HG03432 (cell line): ENCODE data around the gene CEACAM19.
"Not testable (repeated sequence)": the region's sequence is repeated elsewhere in the genome, so short reads cannot be mapped to it uniquely, and the experiment has no call there.

Source experiments
- ATAC-seq: cut with Tn5 transposase; IDR thresholded peaks from one replicate; pipeline ENCODE4 v1.9.1; 2021; ENCODE audit warnings: mild to moderate bottlenecking, moderate library complexity; ENCODE audit not compliant: unreplicated experiment

Gene CEACAM19

DNA sequence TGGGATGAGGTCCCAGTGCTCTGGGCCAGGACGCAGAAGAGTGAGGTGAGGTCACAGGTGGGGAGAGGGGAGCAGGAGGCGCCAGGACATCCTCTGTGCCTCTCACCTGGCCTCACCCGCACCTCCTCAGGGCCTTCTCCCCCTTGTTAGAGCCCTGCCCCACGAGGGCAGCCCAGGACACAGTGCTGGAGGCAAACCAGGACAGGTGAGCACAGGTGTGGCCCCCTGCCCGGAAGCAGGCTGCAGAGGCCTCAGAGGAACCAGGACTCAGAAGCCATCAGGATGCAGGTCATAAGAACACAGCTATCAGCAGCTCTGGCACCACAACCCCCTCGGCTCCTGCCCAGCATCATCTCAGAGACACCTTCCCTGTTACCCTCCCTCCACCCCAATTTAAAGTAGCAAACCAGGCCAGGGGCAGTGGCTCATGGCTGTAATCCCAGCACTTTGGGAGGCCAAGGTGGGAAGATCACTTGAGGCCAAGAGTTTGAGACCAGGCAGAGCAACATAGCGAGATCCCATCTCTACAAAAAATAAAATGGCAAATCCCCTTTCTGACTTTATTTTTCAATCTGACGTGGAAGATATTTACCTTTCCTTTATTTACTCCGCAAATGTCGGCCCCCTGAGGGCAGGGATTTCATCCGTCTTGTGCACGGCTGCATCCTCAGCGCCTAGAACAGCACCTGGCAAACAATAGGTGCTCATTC, 27.4 kb downstream of the CEACAM19 start, which contains the start of gene CEACAM16:
Gene CEACAM16, plus strand, starts transcription at position 660 of the 710 bp plus-strand sequence. CDS start 2,306 bp downstream, outside the sequence.
- ATAC-seq = no peak

- no peak for ATAC-seq
Observed at GRCh38 chr19:44700547-44700946, 29.3 kb downstream of the CEACAM19 start.

DNA sequence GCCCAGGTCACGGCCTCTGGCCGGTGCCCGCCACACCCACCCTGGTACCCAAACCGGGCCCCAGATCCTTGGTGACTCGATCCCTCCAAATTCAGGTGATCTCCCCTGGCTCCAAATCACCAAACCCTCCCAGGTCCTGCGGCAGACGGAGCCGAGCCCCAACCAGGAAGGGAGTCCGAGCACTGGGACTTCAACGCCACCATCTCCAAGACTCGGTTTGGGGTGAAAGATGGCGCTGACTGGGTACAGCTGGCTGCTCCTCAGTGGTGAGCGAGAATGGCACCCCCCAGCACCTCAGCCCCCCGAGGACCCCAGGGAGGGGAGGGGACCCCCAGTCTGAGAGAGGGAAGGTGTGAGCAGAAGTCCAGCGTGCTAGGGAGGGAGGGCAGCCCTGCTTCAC, 29.9 kb downstream of the CEACAM19 start:
- ATAC-seq = no peak

DNA sequence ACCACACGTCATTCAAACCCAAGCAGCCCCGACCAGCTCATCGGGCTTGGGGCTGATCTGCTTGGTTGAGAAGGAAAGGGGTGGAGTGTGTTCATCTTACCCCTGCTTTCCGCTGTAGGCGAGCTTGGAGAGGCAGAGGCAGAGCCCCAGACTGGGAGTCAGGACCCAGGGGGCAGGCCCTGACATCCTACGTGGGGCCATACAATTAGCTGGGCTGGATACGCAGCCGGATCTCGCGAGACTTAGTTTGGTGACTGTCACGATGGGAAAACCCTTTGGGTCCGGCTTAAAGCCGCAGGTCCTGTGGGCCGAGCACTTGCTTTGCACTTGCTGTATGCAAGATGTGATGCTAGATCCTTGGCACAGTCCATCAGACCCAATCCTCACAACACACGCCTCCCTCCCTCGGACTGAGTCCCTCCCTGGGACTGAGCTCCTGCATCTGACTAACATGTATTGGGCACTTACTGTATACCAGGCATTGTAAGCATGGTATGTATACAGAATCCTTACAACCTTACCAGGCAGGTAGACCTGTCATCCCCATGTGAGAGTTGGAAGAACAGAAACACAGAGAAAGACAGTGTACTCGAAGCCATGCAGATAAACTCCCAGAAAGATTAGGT, 31.4 kb downstream of the CEACAM19 start:
- no peak for ATAC-seq

DNA sequence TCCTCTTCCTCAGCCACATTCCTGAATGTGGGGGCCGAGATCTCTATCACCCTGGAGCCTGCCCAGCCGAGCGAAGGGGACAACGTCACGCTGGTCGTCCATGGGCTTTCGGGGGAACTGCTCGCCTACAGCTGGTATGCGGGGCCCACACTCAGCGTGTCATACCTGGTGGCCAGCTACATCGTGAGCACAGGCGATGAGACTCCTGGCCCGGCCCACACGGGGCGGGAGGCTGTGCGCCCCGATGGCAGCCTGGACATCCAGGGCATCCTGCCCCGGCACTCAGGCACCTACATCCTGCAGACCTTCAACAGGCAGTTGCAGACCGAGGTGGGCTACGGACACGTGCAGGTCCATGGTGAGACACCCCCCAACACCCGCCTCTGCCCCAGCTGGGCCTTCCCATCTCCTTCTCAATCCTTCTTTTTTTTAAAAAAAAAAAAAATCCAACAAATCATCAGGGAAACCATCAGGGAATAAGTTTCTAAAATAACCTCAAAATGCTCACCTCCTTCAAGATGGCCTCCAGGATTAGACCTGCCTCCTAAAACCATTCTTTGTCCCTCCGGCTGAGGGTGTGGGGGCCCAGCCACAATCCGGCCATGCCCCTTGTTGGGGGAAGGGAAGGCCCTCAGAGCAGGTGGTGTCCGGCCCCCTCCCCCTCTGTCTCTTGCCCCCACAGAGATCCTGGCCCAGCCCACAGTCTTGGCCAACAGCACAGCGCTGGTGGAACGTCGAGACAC, 32.2 kb downstream of the CEACAM19 start:
- no peak for ATAC-seq

GRCh38 chr19:44704982-44705381, 33.7 kb downstream of the CEACAM19 start:
- ATAC-seq = no peak

GRCh38 chr19:44705502-44706010, 34.3 kb downstream of the CEACAM19 start:
- no peak for ATAC-seq

DNA sequence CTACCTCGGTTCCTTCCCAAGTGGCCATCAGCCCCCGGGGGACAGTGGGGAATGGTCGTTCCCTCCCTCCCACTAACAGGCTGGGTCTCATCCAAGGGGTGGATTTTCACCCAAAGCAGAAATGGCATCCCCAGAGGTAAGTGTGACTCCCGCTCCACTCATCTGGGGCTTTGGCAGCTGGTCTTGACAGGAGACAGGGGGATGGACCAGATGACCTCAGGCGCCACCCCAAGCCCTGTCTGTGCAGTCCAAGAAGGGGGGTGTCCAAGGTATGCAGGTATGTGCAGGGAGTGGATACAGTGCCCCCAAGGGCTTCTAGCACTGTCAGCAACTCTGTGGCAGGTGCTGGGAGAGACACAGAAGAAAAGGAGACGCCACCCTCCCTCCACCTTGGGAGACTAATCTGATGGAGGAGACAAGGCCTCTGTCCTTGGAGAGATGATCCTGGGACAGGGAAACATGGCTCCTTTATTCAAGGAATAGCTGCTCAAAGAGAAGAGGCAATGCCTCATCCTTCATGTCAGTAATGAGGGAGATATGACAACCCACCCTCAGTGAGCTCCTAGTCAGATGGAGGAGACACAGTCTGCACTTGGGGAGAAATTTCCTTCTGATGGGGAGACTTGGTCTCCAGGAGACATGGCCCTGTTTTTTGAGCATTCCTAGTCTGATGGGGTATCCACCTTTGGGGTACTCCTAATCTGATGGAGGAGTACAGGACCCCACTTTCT, 35.4 kb downstream of the CEACAM19 start:
- no peak for ATAC-seq

- ATAC-seq = no peak
Observed at GRCh38 chr19:44707794-44708193, 36.5 kb downstream of the CEACAM19 start.

GRCh38 chr19:44708940-44709339, 37.7 kb downstream of the CEACAM19 start:
- no peak for ATAC-seq

DNA sequence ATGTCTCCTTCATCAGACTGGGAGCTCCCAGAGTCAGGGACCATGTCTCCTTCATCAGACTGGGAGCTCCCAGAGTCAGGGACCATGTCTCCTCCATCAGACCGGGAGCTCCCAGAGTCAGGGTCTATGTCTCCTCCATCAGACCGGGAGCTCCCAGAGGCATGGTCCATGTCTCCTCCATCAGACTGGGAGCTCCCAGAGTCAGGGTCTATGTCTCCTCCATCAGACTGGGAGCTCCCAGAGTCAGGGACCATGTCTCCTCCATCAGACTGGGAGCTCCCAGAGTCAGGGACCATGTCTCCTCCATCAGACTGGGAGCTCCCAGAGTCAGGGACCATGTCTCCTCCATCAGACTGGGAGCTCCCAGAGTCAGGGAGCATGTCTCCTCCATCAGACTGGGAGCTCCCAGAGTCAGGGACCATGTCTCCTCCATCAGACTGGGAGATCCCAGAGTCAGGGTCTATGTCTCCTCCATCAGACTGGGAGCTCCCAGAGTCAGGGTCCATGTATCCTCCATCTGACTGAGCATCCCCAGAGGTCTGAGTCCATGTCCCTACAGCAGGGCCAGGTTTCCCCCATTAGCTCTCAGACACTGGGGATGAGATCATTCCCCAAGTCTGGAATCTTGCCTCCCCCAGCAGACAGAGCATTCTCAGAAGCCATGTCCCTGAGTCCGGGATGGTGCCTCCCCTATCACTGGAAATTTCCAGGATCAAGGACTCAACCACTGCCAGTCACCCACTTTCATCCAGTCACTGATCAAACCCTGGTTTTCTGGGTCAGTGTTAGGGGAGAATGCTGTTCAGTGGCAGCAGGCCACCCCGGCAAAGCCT, 38.4 kb downstream of the CEACAM19 start:
- not testable (repeated sequence) for ATAC-seq

- no peak for ATAC-seq
Observed at GRCh38 chr19:44710483-44710882, 39.2 kb downstream of the CEACAM19 start.

- no peak for ATAC-seq
Observed at GRCh38 chr19:44712864-44713515, 41.7 kb downstream of the CEACAM19 start.

DNA sequence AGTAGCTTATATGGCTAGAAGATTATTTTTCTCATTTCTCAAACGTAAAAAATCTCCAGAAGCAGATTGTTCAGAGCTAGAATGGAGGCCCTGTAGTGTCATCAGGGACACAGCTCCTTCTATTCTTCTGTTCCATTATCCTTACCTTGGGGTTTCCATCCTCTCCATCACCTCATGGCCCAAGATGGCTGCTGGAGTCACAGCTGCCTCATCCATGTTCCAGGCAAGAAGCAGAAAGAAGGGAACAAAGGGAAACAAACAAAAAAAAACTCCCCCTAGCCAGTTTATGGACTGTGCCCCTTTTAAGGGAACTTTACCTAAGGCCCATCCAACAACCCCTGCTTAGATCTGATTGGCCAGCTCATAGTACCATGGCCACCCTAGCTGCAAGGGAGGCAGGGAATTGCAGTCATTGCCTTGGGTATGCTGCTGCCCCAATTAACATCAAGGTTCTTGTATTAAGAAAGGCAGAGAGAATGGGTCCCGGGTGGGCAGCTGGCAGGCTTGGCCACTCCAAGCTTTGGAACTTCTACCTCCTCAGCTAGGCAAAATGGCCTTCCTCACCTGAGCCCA, 43.4 kb downstream of the CEACAM19 start:
- no peak for ATAC-seq

DNA sequence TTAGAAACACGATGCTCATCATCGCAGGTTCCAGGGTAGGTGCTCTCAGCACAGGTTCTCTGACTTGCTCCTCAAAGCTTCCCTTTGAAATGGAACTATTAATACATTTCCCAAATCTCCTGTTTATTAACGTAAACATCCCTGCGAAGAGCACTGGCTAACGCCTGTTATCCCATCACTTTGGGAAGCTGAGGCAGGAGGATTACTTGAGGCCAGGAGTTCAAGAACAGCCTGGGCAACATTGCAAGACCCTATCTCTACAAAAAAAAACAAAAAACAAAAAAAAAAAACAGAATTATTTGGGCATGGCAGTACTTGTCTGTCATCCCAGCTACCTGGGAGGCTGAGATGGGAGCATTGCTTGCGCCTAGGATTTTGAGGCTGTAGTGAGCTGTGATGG, 46.3 kb downstream of the CEACAM19 start:
- ATAC-seq = no peak

GRCh38 chr19:44718441-44719261, 47.4 kb downstream of the CEACAM19 start:
- ATAC-seq = no peak

DNA sequence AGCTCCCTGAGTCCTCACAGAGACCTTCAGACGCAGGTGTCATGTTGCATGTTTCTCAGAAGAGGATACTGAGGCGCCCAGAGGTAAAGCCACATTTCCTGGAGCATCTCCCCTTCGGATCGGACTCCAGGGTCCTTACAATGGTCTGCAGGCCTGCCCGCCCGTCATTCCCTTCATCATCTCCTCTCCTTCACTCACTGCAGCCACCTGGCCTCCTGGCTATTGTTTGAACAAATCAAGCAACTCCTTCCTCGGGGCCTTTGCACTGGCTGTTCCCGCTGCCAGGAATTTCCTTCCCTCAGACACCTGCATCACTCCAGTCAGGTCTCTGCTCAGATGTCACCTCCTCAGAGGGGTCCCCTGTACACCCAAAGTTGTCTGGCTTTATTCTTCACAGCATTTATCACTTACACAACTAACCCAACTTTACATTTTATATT, 48.0 kb downstream of the CEACAM19 start:
- ATAC-seq = no peak

DNA sequence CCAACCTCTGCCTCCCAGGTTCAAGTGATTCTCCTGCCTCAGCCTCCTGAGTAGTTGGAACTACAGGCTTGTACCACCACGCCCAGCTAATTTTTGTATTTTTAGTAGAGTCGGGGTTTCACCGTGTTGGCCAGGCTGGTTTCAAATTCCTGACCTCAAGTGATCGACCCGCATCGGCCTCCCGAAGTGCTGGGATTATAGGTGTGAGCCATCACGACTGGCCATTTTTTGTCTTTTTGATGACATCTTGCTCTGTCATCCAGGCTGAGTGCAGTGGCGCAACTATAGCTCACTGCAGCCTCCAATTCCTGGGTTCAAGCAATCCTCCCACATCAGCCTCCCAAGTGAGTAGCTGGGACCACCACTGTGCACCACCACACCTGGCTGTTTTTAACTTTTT, 49.1 kb downstream of the CEACAM19 start:
- ATAC-seq = not testable (repeated sequence)
